ENCODE data around the gene C2CD3. TPM values are rescaled to one million over a fixed set of nuclear protein-coding genes. Genes with fewer than 3 reads are reported as not detected.
"Not testable (repeated sequence)": the region's sequence is repeated elsewhere in the genome, so short reads cannot be mapped to it uniquely, and the experiment has no call there.

Gene C2CD3
- total RNA-seq, 1 donor from 2014 or later: 26.2 TPM

DNA sequence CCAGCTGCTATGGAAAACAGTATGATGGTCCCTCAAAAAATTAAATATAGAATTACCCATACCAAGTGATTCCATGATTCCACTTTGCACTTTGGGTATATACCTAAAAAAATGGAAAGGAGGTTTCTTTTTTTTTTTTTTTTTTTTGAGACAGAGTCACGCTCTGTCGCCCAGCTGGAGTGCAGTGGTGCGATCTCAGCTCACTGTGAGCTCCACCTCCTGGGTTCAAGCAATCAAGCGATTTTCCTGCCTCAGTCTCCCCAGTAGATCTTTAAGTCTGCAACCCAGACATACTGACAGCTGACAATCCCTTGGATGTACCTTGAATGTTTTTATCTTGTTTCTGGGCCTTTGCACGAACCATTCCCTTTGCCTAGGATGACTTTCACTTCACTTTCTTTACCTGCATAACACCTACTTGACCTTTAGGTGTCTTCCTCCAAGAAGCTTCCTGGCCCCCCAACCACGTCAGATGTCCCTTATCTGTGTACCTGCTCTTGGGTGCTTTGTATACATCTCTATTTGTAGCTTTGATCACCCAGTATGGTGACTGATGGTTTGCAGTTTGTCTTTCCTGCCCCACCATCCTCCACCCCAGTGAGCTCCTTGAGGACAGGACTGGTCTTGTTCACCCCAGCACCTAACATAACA, 173.6 kb downstream of the C2CD3 start:
- intact Hi-C loops (cut with DNase I): no loop called here
- DNase-seq (ENCODE audit: low spot score) (peak; percentile 5), ATAC-seq (no peak)

DNA sequence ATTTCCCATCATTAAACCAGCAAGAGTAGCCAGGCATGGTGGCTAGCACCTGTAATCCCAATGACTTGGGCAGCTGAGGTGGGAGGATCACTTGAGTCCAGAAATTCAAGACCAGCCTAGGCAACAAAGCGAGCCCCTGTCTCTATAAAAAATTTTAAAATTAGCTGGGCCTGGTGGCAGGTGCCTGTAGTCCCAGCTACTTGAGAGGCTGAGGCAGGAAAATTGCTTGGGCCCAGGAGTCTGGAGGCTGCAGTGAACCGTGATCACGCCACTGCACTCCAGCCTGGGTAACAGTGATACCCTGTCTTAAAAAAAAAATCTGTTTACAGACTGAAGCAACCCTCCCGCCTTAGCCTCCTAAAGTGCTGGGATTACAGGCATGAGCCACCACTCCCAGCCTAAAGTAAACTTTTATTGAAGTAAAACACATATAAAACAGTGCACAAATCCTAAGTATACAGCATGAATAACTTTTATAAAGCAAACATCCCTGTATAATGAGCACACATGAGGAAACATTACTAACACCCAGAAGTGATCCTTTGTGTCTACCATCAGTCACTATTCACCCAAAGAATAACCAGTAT, 174.5 kb downstream of the C2CD3 start:
- ATAC-seq (no peak), DNase-seq (ENCODE audit: low spot score) (peak; percentile 13)
- intact Hi-C loops (cut with DNase I): no loop called here

DNA sequence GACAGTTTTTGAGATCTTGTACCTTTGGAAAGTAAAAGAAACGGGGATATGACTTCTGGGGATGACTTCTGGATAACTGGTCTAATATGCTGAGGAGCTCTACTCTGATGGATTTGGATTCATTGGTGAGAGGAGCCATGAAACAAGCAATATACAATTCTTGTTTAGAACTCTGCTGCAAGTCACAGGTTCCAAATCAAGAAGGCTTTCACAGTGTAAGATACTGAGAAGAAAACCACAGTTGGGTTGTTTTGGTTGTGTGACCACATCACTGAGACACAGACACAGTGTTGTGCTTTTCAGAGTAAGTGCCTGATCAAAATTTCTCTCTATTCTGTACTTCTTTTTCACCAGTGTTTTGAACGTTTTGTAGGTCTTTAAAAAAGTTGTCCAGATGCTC, 175.1 kb downstream of the C2CD3 start:
- intact Hi-C loops (cut with DNase I): no loop called here
- ATAC-seq: no peak
- DNase-seq (ENCODE audit: low spot score): no peak

DNA sequence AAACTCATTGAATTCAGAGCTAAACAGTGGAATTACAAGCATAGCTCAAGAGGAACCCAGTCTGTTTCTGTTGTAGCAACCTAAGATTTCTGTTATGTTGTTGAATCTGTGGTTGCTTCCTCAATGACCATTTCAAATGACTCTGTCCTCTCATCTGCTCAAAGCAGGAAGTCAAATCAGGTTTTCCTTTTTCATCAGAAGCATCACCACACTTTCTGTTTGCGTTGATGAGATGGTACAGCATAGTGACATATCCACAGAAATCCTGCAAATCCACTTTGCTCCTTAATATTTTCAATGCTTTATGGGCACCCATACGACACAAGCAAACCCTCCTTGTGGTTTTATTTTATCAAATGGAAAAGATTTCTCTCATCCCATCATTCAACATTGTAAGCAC, 175.6 kb downstream of the C2CD3 start:
- peak; percentile 79 for ATAC-seq
- DNase-seq (ENCODE audit: low spot score): no peak
- intact Hi-C loops (cut with DNase I): no loop called here

DNA sequence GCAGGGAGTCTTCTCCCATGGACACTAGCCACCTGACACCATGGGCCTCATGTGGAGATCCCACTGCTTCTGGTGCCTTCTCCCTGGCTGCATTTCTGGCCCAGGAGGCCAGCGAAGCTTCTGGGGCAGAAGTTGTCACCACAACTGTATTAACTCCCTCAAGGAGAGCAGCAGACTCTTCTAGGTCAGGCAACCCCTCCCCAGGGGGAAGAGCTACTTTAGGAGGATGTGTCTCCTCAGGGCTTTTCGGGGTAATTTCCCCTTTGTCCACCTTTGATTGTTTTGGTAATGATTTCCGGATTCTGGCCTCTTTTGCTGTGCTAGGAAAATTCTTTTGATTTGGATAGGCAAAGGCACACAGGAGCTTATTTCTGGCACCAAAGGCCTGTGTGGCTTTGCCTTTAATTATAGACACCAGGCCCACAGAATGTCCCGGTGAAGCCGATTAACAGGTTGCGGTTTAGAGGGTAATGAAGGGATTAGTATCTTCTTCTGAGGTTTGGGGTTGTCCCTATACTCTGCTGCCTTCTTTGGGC, 179.3 kb downstream of the C2CD3 start:
- DNase-seq (ENCODE audit: low spot score): peak; percentile 31
- no peak for ATAC-seq
- intact Hi-C loops (cut with DNase I): no loop called here

DNA sequence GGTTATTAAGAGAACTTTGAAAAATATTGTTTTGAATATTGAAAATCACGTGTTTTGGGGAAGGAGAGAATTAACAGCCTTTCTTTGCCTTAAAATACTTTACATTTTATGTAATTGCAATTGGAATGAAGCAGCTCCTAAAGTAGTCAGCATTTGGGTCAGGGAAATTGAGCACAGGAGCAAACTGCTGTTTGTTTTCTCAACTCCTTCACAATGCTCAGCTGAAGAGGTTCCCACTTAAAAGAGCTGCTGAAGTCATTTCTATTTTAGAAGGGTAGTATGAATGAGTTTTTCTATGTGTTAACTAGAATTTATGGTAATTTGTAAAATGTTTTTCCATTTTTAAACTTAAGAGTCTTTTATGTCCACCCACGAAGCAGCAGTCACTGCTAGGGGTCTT, 180.1 kb downstream of the C2CD3 start:
- DNase-seq (ENCODE audit: low spot score) (no peak), ATAC-seq (no peak)
- intact Hi-C loops (cut with DNase I): no loop called here

DNA sequence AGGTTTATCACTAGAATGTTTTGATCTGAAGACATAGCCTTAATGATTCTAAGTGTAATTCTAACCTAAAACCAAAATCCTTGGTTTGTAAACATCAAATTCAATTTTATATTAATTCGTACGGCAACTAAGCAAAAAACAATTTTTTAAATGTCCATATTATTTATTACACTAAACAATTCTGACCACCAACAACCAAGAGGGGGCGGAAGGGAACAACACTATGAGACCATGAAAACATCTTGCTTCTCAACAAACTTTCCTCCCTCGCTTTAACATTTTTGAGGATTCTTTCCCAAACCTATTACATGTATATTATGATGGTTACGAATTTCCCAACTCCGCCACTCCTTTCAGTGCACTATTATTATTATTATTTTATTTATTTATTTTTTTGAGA, 181.6 kb downstream of the C2CD3 start:
- no peak for ATAC-seq
- no peak for DNase-seq (ENCODE audit: low spot score)
- intact Hi-C loops (cut with DNase I): no loop called here

DNA sequence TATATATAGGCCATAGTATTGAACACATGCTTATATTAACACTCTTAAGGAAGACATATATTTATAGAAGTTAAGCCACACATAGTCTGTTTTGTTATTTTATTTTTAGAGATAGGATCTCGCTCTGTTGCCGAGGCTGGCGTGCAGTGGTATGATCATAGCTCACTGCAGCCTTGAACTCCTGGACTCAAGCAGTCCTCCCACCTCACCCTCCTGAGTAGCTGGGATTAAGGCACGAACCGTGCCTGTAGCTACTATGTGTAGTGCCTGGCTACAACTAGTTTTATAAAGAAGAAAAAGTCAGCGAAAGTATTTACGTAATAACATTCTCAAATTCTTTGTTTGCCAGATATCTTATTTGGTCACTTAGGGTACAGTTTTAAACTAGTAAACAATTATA, 182.6 kb downstream of the C2CD3 start:
- DNase-seq (ENCODE audit: low spot score) (peak; percentile 10), ATAC-seq (no peak)
- intact Hi-C loops (cut with DNase I): no loop called here

DNA sequence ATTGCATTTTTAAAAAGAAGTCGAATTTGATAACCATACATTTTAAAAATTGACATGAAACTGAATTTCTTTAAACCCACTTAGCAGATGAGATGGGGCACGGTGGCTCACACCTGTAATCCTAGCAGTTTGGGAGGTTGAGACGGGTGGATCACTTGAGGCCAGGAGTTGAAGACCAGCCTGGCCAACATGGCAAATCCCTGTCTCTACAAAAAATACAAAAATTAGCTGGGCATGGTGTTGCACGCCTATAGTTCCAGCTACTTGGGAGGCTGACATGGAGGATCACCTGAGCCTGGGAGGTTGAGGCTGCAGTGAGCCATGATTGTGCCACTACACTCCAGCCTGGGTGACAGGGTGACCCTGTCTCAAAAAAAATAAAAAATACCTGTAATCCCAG, 185.1 kb downstream of the C2CD3 start:
- ATAC-seq; intact Hi-C loops (cut with DNase I): not testable (repeated sequence)
- DNase-seq (ENCODE audit: low spot score): peak; percentile 23

DNA sequence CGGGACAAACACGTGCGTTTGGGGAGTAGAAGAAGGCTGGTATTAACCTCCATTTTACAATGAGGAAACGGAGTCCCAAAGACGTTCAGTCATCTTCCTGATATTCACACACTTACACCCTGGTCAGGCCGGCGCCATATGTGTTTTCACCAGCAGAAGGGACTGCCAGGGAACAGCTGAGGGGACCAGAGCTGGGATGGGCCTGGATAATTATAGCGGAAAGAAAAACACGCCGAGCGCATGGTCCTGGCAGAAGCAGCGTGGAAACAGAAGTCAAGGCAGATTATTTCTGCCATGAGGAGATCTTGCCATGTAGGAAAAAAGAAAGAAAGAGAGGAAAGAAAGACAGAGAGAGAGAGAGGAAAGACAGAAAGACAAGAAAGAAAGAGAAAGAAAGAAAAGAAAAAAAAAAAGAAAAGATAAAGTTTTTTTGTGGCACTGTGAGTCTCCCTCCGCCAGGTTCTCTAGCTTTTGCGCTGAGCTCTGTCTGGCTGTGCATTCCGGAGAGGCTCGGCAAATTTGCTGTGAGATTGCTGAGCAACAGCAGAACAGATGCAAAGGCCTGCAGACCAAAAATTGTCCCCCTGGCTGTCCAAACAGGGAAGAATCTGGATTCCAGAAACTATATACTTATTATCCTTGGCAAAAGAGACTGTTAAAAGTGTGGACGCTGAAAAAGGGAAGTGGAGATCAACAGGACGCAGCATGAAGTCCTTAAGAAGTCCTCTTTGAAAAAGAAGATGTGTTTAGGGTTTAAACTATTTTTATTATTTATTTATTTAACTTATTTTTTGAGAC, 186.9 kb downstream of the C2CD3 start:
- no peak for DNase-seq (ENCODE audit: low spot score)
- intact Hi-C loops (cut with DNase I): no loop called here
- ATAC-seq: no peak

DNA sequence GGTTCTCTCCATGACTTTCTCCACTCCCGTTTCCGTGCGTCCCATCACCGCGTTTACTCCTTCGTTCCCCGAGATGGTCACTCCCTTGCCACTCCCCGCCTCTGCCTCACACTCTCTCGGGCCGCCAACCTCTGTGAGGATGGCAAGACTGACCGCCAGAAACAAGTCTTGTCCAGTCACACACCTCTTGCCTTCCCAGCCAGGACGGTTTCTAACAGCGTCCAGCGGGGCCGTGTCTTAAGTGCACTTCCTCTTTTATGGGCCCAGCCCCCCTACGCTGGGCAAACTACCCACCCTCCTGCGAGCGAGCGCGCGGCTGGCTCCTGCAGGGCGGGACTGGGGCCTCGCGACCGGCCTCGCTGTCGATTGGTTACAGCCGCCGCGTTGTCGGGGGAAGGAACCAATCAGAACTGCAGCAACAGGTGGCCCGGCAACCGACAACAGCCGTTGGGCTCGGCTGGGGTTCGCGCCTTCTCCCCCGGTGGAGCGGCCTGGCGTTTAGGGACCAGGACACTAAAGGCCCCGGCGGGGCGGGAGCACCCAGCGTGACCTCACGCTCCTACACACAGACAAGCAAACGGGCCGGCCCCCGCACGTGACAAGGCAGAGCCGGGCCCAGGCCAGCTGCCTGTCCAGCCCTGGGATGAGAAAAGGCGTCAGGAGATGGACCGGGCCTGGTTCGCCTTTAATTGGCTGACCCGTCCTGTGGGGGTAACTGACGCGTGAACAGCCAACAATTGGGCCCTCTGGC, 187.6 kb downstream of the C2CD3 start:
- DNase-seq (ENCODE audit: low spot score) (peak; percentile 94), ATAC-seq (peak; percentile 97)
- intact Hi-C loops (cut with DNase I): no loop called here

DNA sequence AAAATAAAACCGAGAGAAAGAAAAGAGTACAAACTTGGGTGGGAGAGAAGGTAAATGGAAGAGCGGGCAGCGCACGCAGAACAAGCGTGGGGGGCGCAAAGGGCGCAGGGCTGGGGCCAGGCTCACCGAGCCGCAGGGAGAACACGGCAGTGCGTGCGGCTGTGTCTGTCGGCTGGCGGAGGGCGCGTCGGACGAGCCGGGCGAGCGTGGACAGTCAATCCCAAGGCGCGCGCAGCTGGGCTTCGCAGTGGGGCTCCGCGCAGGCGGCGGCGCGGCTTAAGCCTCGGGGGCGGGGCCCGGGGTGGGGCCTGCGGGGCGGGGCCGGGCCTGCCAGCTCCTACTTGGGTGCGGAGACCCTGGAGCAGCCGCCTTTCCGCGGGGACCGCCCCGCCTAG, 188.2 kb downstream of the C2CD3 start, which contains the start of gene UCP2:
Gene UCP2, minus strand, starts transcription at position 249 of the 395 bp plus-strand sequence. CDS start 4,465 bp downstream, outside the sequence.
- ATAC-seq: peak; percentile 89
- intact Hi-C loops (cut with DNase I): no loop called here

DNA sequence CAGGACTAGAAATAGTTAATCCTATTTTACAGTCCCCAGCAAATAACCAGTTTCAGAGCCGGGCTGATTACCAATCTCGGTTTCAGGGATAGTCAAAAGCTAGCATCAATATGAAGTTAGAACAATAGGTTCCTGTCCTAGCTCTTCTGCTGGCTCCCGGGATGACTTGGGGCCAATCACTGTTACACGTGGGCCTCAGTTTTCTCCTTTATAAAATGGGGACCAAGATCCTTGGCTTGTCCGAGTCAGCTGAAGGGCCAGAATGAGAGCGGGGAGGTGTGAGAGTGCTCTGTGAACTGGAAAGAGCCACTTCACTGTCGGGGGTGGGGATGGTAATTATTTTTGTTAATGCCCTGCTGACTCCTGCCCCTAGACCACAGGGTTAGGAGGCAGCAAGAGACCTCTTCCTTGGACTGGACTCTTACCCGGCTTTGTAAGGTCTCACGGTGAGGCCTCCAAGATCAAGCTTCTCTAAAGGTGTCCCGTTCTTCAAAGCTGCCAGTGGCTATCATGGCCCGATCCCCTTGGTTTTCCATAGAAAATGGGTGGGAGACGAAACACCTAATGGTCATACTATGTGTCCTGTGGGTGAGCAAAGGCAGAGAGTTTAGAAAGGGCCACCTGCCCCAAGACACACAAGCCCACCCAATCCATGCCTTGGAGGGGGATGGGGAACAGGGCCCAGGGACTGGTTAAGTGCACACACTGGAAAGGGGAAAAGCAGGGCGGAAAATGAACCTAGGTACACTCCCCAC, 189.6 kb downstream of the C2CD3 start:
- ATAC-seq (no peak), DNase-seq (ENCODE audit: low spot score) (peak; percentile 41)
- intact Hi-C loops (cut with DNase I): no loop called here

More for the DNA sequence above, 188.2 kb downstream of the C2CD3 start, which contains the start of gene UCP2:
- DNase-seq (ENCODE audit: low spot score): peak; percentile 88

DNA sequence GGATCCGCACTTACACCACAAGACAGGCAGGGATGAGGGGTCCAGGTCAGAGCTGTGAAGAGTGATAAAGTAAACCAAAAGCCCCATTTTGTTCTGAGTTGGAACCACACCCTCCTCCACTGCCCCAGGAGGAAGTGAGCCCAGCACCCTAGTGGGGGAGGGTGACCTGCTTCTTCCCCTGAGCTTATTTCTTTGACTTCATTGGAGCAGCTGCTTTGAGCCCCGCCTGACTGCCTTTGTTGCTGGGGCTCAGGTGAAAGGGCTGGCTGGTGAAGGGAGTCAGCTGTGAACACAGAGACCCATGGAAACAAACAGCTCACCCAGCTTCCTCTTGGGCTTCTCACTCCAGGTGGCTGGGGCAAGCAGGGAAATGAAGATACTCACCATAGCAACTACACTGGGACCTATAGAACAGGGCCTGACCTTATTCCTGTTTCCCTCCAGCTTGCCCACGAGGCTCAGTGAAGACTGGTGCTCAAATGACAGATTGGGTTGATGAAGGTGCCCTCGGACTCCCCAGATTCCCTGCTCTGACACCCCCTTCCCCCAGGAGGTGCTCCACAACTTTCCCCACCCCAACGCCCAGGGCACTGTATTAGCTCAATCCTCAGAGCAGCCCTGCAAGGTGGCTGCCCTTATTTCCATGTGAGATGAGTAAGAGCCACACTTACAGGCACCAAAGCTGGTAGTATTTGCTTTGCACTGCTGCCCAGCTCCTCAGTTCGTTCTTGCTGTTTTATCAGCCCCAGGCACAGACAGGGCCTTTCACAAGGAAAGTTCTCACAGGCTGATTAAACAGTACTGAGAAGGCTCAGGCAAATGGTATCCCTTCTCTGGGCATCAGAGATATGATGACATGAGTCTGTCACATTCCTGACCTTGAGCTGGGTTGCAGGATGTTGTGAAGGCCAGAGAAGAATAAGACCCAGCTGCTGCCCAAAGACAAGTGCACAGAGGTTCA, 190.5 kb downstream of the C2CD3 start:
- peak; percentile 51 for DNase-seq (ENCODE audit: low spot score)
- no peak for ATAC-seq
- intact Hi-C loops (cut with DNase I): no loop called here

DNA sequence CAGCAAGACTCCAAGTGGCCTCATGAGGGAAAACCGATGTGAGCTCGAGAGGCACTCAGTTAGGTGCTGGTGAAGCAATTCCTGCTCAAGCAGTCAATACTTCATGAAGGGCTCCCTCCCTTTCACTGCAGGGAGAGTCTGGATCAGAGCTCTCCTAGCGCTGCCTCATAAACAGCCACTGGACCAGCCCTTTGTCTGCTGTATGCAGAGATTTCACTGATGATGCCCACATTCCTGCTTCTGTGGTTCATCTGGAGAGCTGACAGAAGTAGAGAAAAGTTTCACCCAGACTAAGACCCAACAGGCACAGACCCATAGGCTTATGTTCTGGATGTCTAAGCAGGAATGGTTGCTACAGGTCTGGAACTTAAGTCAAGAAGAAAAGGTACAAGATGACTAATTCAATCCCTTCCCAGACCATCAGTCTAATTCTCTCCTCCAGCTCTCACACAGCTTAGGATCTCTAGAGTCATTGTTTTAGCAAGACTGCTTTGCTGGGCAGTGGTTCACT, 192.2 kb downstream of the C2CD3 start:
- peak; percentile 17 for DNase-seq (ENCODE audit: low spot score)

DNA sequence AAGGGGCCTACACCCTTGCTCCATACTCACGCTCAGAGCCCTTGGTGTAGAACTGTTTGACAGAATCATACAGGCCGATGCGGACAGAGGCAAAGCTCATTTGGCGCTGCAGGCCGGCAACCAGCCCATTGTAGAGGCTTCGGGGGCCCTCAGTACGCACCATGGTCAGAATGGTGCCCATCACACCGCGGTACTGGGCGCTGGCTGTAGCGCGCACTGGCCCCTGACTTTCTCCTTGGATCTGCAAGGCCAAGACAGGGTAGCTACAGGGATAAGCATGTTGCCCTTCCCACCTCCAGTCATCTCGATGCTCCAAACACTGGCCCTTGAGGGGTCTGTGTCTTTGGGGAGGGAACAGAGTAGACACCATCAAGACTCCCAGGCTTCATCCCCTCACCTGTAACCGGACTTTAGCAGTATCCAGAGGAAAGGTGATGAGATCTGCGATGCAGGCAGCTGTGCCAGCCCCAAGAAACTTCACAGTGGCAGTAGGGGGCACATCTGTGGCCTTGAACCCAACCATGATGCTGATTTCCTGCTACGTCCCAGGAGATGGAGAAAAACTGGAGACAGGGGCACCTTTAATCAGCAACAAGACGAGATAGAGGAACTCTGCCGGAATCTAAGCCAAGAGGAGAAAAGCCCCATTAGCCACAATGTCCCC, 192.8 kb downstream of the C2CD3 start:
- ATAC-seq: no peak
- intact Hi-C loops (cut with DNase I): no loop called here
- DNase-seq (ENCODE audit: low spot score): peak; percentile 45

More for the DNA sequence above, 192.2 kb downstream of the C2CD3 start:
- intact Hi-C loops (cut with DNase I): no loop called here
- ATAC-seq: no peak

Data from sciatic nerve (tissue), 2 donors.